Activated CD8-positive, alpha-beta memory T cell treated with anti-CD3 and anti-CD28 coated beads for 4 hours (primary cell): Measurements from ENCODE around the gene UBE2L5.

Experiments used
- DNase-seq, 2 donors: peaks; one replicate each; pipeline ENCODE4 v3.0.0-alpha.2; 2020; ENCODE audit warnings: low read depth in 2 of 2

UBE2L5 gene

DNA sequence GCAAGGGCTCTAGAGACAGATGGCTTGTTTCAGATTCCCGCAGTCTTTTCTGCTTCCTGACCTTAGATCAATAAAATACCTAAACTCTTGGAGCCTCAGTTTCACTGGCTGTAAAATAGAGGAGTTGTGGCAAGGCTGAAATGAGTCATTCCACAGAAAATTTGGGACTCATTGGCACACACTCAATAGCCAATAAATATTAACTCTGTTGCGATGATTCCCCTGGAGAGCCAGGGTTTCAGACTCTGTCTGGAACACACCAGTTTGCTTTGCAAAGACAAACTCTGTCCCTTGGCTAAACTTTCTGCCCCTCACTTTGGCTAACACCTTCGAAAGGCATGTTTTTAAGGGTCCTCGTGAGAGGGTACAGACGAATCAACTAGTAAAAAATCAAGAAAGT, 18.1 kb upstream of the UBE2L5 start:
- no peak for DNase-seq

GRCh38 chr13:30406779-30407416, 15.4 kb upstream of the UBE2L5 start:
- DNase-seq = no peak

- peak; percentile 82 to 84 for DNase-seq
These were observed 13.8 kb upstream of the UBE2L5 start for GRCh38 chr13:30408319-30409101.

DNA sequence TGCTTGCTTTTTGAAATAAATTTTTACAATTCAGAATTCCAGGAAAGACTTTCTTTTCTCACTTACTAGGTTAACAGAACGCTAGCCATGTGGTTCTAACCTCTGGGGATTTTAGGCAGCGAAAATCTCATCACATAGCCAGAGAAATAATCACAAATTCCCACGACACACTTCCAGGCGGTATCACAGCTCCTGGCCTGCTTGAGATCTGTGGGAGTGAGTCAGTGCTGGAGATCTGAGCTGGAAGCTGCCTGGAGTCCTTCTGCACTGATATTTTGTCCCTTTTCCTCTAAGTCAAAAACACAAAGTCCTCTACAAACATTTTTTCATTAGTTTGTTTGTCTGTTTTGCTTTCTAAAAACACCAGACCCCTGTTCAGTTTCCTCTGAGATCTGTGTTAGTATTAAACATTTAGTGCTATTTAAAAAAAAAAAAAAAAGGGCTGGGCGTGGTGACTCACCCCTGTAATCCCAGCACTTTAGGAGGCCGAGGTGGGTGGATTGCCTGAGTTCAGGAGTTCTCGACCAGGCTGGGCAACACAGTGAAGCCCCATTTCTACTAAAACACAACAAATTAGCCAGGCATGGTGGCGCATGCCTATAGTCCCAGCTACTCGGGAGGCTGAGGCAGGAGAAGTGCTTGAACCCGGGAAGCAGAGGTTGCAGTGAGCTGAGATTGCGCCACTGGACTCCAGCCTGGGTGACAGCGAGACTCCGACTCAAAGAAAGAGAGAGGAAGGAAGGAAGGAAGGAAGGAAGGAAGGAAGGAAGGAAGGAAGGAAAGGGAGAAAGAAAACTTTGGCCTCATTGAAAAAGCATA, 12.2 kb upstream of the UBE2L5 start:
- no peak for DNase-seq

DNA sequence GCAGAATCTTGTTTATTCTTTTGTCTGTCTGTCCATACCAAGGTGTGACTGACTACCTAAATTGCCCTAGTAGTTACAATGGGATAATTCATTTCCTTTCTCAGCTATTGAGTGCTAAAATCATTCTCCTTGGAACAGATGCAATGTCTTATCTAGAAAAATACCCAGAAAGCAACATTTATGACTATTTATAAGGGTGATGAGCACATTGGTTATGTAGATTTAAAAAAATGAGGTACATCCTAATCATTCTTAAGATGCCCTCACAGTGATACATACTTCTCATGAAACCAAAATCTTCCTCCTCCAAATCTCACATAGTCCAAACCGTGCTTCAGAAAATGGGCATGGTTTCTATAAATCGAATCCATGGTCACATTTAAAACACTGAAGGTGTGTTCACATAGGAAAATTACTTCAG, 11.6 kb upstream of the UBE2L5 start:
- no peak for DNase-seq

GRCh38 chr13:30412346-30412745, 9.9 kb upstream of the UBE2L5 start:
- DNase-seq = no peak

- DNase-seq = no peak
These were observed 8.5 kb upstream of the UBE2L5 start for GRCh38 chr13:30413842-30414241.

GRCh38 chr13:30415430-30416030, 6.8 kb upstream of the UBE2L5 start:
- DNase-seq = no peak

DNA sequence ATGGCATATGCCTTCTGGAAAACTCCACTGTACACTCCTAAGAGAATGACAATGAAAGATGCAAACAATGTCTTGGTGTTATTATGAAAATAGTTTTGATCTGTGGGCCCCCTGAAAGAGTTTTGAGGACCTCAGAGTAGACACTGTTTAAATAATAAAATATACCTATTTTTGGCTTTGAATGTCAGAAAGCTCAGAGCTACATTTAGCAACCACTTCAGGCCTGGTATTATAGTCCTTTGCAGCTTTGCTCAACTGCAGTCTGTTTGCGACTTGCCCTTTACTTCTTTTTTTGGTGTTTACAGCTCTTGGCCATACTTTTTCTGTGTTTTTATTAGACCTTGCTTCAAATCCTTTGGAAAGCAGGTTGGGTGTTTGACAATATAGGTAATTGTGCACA, 5.8 kb upstream of the UBE2L5 start:
- no peak for DNase-seq

- no peak for DNase-seq
These were observed 4.1 kb upstream of the UBE2L5 start for GRCh38 chr13:30418075-30418716.

DNA sequence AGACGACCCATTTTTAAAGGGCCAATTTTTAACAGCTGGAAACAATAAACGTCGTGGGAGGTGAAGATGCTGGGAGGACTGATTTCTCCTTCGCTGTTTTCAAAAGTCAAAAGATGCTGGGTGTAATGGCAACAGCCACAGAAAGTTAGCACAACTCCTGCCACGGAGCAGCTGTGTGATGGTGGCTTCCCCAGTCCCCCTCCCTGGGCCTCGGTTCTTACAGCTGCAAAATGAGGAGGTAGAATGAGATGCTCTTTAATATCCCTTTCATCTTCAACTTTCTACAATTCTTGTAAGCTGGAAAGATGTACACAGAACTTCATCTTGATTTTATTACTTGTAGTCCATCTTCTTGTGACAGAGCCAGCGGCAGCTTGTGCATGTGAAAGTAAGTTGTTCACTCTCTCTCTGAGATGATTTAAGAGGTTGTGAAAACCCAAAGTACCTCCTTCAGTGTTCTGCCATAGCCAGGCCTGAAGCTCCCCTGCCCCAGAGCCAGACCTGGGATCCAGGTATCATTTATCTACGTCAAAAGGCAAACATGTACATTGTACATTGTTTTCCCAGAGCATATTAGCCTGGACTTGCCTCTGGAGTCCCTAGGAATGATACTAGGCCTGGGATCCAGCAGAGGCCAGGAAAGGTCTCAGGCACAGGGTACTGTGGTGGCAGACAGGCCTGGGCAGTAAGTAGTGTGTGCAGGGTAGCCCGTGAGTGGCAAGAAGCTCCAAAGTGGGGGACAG, 3.4 kb upstream of the UBE2L5 start:
- no peak for DNase-seq

DNA sequence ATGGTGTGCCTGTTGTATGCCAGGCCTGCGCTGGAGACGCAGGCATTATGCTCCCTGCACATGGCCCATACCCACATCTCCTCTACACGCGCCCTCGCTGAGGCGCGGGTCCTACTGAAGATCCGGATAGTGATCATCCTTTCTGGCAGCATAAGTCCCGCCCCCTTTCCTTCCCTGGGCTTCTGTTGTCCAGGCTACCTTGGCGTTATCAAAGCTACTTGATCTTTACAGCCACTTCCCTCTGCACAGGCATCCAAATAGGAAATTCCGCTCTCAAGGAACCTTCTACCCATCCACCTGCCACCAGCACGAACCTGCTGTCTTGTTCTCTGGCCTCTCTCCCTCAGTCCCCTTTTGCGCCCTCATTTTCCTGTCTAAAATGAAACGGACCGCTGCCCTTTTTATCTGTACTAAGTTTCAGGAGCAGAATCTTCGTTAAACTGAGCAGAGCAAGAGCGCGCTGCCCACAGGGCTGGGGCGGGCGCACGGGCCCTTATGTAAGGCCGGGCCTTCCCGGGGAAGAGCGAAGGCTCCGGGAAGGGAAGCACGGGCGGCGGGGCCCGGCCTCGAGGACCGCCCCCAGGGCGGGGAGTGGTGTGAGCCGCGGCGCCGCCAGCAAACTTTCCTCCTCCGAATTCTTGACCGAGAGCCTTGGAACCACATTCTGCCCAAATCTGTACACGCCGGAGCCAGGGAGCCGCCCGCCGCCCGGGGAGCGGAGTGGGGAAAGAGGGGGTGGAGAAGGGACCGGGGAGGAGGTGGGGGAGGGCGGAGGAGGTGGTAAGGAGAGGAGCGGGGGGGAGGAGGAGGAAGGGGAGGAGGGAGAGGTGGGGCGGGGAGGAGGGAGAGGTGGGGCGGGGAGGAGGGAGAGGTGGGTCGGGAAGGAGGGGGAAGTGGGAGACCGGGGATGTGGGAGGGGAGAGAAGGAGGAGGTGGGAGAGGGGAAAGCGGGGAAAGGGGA, 920 bp upstream of the UBE2L5 start:
- DNase-seq = no peak

GRCh38 chr13:30423891-30424290, 1.6 kb downstream of the UBE2L5 start:
- DNase-seq = no peak

DNA sequence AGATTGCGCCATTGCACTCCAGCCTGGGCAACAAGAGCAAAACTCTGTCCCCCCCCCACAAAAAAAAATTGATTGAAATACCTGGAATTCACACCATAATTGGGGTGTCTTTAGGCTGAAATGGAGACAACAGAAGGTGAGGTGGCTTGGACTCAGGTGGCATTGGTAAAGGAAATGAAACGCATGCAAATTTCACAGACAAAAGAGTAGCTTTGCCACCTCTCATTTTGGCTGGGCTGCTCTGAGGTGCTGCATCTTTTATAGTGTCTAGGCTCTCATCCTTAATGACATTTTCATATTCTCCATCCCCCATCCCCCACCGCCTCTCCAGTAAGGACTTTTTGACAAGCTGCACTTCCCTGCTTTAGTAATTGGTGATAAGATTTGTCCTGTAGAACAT, 6.9 kb downstream of the UBE2L5 start:
- no peak for DNase-seq

GRCh38 chr13:30429721-30430694, 7.7 kb downstream of the UBE2L5 start:
- DNase-seq = peak in 1 of 2 donors; percentile 37

DNA sequence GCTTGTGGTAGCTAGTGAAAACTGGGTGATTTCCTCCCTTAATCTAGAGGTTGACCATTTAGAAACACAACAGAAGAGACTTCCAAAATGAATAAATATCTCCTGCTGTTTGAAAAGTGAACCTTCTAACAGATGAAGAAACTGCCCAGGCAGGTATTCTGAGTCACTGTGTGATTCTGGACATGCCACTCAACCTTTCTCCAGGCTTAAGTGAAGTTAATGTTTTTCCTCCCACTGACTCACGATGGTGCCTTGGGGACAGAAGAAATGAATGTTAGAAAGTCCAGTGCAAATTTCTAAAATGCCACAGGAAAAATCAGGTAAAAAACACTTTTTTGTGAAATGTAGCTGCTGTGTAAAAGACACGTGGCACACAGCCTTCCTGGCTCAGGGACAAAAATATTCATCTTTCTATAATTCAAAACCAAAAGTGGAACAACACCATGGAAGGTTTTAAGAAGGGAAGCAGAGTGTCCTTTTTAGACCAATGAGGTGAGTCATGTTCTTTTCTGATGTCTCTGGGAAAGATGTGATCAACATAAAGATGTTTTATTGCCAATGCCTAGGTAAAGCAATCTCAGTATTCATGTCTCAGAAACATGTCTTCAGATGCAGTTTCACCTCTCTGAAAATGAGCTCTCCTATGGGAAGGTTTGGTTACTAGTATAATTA, 9.1 kb downstream of the UBE2L5 start:
- no peak for DNase-seq

- DNase-seq = no peak
These were observed 13.7 kb downstream of the UBE2L5 start for GRCh38 chr13:30435911-30436451.

DNA sequence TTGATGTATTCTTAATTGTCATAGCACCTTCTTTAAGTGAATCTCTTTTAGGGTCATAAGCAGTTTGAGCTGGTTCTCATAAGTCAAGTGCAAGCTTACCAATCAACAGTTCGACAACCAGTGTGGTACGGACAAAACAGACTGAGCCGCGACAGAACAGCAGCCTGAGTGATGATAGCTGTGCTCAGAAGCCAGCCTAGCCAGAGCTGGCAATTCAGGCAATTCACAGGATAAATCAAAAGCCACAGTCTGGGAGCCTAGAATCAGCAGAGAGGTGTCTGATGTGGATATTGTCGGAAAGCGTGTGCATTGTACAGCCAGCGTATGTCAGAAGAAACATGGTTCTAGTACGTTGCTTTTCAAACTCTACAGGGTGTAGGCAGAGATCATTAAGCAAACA, 14.9 kb downstream of the UBE2L5 start:
- no peak for DNase-seq
